NCI-H2196 (cell line): ENCODE results near the gene LRRFIP2.

Source experiments
- DNase-seq: peaks from one replicate; lab custom pipeline; 2025; ENCODE audit not compliant: unreplicated experiment; lab: John Stamatoyannopoulos, UW

LRRFIP2 gene

DNA sequence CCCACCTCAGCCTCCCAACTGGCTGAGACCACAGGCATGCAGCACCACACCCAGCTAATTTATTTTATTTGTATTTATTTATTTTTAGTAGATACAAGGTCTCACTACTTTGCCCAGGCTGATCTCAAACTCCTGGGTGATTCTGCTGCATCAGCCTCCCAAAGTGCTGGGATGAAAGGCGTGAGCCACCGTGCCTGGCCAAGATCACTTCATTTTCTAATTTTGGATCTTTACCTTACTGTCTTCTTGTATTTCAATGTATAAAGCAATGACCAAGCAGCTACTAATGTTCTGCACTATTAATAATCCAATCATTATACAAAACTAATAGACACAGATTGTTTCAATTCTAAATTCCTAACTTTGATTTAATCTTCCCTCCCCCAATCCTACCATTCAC, 56.2 kb downstream of the LRRFIP2 start:
- no peak for DNase-seq

DNA sequence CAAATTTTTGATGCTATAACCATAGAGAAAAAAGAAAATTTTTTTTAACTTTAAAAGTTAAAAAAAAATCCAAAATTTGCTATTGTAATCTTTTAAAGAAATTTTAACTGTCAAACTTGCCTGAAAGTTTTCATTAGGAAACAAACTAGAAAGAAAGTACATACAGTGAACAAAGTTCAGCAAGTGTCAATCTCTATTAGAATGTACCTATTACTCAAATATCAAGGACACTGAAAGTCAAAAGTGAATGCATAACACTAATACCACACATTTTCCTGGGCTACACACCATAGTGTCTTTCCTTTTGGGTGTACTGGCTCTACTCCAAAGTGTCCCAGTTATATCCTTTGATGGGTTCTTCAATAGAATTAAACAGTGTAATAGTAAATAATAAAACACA, 56.8 kb downstream of the LRRFIP2 start:
- DNase-seq = no peak

DNA sequence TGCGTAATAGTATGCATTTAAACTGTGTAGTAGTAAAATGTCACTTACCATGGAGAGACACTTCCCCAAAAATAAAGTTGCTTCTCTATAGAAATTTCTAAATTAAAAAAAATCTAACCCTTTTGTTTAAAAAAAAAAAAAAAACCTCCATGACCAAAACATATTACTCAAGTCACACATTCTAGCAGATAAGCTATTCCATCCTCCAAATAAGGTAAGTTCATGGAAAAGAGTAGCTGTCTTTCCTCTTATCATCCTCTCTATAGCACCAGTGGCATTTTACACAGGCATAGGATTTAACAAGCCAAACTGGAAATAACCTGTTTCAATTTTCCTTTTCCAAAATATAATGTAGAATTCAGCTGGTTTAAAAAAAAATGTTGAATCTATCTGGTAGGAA, 57.4 kb downstream of the LRRFIP2 start:
- no peak for DNase-seq

DNA sequence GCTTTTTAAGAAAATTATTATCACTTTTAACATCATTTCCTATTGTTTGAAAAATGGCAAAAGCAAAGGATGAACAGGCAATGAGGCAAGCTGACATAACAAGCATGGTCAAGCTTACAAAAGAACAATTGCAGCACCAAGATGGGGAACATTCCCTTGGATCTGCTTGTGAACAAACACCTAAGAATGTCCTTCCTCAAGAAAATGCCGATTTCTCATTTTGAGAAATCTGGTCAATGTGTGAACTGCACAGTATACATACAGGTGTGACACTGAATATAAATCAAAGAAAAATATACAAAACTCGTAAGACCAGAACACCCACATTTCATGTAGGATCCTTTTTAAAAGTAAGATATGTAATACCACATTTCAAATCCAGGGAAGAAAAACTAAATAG, 58.9 kb downstream of the LRRFIP2 start:
- no peak for DNase-seq

DNA sequence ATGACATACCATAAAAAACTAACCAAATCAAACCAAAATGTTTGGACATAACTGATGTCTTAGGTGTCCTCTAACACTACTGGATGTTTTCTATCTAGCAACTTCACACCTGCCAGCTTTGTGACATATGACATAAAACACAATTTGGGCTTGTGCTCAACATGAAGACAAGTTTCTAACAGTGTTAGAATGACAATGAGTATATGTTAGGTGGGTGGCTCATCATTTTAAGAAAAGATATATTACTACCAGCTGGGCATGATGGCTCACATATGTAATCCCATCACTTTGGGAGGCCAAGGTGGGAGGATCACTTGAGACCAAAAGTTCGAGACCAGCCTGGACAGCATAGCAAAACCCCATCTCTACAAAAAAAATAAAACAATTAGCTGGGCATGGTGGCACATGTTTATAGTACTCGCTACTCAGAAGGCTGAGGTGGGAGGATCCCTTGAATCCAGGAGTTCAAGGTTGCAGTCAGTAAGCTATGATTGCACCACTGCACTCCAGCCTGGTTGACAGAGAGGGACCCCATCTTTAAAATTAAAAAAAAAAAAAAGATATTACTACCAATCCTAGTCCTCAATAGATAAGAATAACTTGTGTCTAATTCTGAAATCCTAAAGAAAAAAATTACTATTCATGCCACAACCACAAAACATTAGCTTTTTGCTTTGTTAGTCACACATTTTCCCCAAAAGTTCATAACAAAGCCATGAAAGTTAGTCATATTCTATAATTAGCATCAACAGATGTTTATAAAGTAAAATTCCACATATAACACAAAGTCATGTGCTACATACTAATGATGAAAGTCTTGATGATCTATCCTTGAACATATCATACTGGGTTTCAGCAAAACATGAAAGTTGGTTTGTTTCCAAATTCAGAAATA, 59.9 kb downstream of the LRRFIP2 start:
- no peak for DNase-seq

DNA sequence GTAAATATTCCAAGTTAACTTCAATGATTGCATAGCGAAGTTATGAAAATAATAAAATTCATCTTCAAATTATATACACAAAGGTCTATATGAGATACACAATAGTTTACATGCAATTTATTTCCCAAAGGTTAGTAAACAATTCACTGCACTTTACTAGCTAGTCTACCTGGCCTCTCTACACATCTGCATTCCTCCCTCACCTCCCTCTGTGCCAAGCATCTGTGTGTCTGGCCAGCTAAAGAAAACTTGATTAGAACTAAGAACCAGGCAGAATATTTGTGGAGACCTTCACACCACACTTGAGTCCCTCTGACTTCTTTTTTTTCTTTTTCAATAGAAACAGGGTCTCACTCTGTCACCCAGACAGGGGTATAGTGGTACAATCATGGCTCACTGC, 61.4 kb downstream of the LRRFIP2 start:
- no peak for DNase-seq

GRCh38 chr3:37111199-37111598, 63.2 kb downstream of the LRRFIP2 start:
- DNase-seq = no peak

DNA sequence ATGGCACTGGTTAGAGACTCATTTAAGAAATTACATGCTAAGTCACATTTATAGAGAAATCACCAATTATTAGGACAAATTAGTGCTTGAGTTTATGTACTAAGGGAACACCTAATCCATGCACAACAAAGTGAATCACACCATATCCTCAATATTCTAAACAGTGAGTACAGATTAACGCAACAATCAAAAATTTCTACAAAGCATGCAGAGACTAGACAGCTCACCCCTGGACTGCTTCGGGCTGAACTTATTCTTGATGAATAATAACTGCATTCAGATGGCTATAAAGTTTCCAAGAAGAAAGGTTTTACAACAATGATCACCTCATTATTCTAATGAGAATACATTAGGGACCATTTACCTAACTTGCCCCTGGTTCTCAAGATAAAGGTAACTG, 66.5 kb downstream of the LRRFIP2 start:
- DNase-seq = no peak

DNA sequence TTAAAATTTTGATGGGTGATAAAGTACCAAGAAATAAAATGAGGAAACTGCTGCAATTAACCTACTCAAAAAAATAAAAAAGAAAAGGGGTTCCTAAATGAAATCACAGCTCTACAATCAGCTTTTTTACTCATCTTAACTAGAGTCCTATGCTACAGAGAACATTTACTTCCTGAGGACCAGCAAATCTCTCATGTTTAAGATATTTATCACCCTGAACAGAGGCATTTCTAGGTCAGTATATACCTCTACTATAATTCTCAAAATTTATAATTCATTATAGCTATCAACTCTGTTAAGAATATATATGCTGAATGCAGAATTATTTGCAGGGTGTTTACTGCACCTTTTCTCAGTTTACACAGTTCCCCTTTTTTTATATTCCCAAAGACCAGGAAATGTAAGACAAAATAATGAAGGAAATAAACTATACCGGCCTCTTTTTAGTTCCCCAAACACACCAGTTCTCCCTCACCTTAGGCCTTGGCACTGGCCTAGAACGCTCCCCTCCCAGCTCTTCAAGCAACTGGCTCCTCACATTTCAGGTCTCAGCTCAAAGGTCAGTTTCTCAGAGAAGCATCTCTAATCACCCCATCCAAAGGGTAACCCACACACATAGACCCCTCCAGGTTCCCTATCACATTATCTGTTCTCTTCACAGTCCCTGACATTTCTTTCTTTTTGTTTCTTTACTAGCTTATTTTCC, 71.1 kb downstream of the LRRFIP2 start:
- DNase-seq = no peak

GRCh38 chr3:37100411-37100810, 74.0 kb downstream of the LRRFIP2 start:
- no peak for DNase-seq

DNA sequence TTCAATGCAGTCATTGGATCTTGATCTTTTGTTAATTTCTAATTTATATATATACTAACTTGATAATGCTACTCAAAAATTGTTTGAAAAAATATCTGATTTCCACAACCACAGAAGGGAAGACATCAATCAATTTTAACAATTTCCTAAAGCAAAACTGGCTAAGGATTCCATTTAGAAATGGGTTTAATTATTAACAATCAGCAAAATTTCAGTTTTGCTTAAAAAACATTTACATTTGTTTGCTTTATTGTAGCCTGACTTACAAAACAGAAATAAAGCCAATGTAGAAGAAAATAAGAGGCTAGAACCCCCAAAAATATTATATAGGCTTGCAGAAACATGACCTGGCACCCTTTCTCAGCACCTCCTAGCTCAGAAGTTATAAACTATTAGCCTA, 74.9 kb downstream of the LRRFIP2 start:
- no peak for DNase-seq

- DNase-seq = no peak
Observed at GRCh38 chr3:37098884-37099283, 75.5 kb downstream of the LRRFIP2 start.

DNA sequence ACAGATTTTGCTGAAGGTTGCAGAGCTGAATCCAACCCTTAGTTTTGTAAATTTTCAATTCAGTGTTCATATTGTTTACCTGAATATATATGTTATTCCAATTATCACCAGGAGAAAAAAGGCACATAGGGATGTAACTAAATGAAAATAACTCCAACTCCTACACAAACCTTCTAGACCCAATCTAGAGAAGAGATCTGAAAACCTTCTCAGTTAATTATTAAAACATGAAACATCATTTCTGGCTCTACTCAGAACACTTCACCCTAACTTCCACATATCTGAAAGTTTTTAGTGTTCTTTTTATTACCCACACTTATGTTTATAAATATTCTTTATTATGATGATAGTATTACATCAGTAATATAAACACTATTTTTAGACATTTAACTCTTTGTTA, 76.6 kb downstream of the LRRFIP2 start:
- DNase-seq = no peak

GRCh38 chr3:37096975-37097374, 77.4 kb downstream of the LRRFIP2 start:
- DNase-seq = no peak

GRCh38 chr3:37096288-37096687, 78.1 kb downstream of the LRRFIP2 start:
- no peak for DNase-seq

DNA sequence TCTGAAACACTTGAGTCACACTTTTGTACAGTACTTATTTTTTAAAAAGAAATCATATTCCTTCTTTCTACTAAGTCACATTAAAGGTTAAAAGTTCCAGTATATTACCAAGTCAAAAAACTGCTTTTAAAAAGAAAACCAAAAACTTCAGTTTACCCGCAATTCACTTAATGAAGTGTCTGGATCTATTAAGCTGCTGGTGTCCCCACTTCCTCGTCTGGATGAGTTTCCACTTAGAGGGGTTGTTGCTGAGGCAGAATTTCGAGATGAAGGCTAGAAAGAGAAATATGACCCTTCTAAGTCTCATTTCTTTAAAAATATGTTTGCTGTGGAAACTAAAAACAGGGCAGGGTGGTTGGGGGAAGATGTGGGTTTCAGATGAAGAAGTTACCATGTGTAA, 79.7 kb downstream of the LRRFIP2 start:
- no peak for DNase-seq

DNA sequence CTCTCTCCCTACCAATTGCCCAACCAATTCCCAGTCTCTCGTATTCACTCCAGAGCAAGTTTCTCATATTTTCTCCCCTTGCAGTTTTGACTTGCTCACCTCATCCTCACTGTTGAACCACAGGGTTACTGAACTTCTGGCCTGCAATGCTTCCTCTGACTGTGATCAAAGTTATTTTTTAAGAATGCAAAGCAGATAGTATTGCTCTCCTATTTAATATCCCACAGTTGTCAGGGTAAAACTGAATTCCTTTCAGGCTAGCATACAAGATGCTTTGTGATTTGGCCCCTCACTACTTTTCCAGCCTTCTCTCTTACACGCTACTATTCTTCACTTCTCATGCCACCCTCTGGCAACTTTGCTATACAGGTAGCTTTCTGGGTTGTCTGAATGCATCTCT, 80.9 kb downstream of the LRRFIP2 start:
- no peak for DNase-seq

GRCh38 chr3:37092484-37092883, 81.9 kb downstream of the LRRFIP2 start:
- no peak for DNase-seq

- no peak for DNase-seq
Observed at GRCh38 chr3:37087870-37088269, 86.5 kb downstream of the LRRFIP2 start.

DNA sequence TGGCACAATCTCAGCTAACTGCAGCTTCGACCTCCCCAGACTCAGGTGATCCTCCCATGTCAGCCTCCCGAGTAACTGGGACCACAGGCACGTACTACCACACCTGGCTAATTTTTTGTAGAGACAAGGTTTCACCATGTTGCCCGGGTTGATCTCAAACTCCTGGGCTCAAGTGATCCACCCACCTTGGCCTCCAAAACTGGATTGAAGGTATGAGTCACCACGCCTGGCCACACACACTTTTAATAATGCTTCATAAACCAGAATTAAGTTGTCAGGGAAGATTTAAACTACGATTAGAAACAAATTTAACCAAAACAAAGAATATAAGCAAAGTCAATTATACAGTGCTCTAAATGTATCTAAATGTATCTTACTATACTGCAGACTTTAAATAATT, 87.5 kb downstream of the LRRFIP2 start:
- DNase-seq = no peak

GRCh38 chr3:37082317-37082716, 92.1 kb downstream of the LRRFIP2 start:
- no peak for DNase-seq

GRCh38 chr3:37075955-37076354, 98.4 kb downstream of the LRRFIP2 start:
- DNase-seq = no peak
